DOHH2 (cell line): ENCODE measurements around the gene ARHGEF16.

Experiments
- EZH2phosphoT487 ChIP-seq: fragments of 200-600 bp; sonication (generic); IDR thresholded peaks from 2 replicates; pipeline ENCODE4 v1.6.1; 2017; ENCODE audit warnings: borderline replicate concordance, mild to moderate bottlenecking, antibody characterized with exemption, low read length, moderate library complexity, mixed read lengths
- TF ChIP-seq, protein P1 (sequence below): fragments of 200-600 bp; sonication (generic); IDR thresholded peaks from one replicate; pipeline ENCODE4 v1.5.1; 2014; ENCODE audit warnings: antibody characterized with exemption, mild to moderate bottlenecking, low read depth, low read length; ENCODE audit not compliant: poor library complexity, severe bottlenecking

- TF ChIP-seq, protein P1, sequence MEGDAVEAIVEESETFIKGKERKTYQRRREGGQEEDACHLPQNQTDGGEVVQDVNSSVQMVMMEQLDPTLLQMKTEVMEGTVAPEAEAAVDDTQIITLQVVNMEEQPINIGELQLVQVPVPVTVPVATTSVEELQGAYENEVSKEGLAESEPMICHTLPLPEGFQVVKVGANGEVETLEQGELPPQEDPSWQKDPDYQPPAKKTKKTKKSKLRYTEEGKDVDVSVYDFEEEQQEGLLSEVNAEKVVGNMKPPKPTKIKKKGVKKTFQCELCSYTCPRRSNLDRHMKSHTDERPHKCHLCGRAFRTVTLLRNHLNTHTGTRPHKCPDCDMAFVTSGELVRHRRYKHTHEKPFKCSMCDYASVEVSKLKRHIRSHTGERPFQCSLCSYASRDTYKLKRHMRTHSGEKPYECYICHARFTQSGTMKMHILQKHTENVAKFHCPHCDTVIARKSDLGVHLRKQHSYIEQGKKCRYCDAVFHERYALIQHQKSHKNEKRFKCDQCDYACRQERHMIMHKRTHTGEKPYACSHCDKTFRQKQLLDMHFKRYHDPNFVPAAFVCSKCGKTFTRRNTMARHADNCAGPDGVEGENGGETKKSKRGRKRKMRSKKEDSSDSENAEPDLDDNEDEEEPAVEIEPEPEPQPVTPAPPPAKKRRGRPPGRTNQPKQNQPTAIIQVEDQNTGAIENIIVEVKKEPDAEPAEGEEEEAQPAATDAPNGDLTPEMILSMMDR = no peak
- TF ChIP-seq EZH2phosphoT487 = no peak
These were observed 26.6 kb downstream of the ARHGEF16 start for GRCh38 chr1:3481046-3481445.
